Astrocyte of the spinal cord (primary cell): ENCODE results near the gene C15orf61.

Experiments used
- DNase-seq: peaks from one replicate; pipeline ENCODE4 v3.0.0; 2011; ENCODE audit warnings: low read depth, low spot score
- H3K4me3 ChIP-seq: 2 replicates; pipeline ENCODE4 v1.5.1; 2011; ENCODE audit warnings: low read depth, mild to moderate bottlenecking, low read length, moderate library complexity
- in situ Hi-C: cut with HindIII; loops from 2 replicates; pipeline ENCODE4 v1.10.0; 2017; ENCODE audit warnings: low sequenced_read_pairs
- TF ChIP-seq, protein P1 (sequence below): IDR thresholded peaks from 2 replicates; pipeline ENCODE4 v1.5.1; 2012; ENCODE audit warnings: low read depth, mild to moderate bottlenecking, low read length, inconsistent platforms

The C15orf61 gene

DNA sequence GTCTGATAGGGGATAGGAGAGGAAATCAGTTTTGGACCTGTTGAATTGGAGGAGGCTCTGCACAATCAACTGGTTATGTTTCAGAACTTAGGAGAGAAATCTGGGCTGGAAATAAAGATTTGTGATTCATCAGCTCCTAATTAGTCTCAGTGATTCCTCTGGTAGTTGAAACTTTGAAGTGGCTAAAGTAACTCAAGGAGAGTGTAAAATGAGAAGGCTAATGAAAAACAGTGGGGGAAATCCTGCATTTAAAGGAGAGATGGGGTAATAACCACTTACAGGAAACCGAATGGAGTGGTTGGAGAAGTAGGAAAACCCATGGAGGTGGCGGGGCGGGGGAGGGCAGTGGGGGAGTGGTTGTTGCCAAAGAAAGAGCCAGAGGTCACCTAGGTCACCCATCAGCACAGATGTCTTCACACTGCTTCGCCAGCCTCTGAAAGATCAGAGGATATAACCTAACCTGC lies 54.1 kb downstream of the C15orf61 start:
- DNase-seq, result peak; percentile 22
- in situ Hi-C loops, result no loop called here

GRCh38 chr15:67578020-67578600 lies 57.2 kb downstream of the C15orf61 start:
- TF ChIP-seq, protein P1, sequence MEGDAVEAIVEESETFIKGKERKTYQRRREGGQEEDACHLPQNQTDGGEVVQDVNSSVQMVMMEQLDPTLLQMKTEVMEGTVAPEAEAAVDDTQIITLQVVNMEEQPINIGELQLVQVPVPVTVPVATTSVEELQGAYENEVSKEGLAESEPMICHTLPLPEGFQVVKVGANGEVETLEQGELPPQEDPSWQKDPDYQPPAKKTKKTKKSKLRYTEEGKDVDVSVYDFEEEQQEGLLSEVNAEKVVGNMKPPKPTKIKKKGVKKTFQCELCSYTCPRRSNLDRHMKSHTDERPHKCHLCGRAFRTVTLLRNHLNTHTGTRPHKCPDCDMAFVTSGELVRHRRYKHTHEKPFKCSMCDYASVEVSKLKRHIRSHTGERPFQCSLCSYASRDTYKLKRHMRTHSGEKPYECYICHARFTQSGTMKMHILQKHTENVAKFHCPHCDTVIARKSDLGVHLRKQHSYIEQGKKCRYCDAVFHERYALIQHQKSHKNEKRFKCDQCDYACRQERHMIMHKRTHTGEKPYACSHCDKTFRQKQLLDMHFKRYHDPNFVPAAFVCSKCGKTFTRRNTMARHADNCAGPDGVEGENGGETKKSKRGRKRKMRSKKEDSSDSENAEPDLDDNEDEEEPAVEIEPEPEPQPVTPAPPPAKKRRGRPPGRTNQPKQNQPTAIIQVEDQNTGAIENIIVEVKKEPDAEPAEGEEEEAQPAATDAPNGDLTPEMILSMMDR, result no peak
- in situ Hi-C loops, result no loop called here
- no peak for DNase-seq
- H3K4me3 ChIP-seq, result no peak overlapping the region

More for the DNA sequence above, 54.1 kb downstream of the C15orf61 start:
- TF ChIP-seq, protein P1, result no peak
- no peak overlapping the region for H3K4me3 ChIP-seq

GRCh38 chr15:67579164-67579563 lies 58.2 kb downstream of the C15orf61 start:
- in situ Hi-C loops, result no loop called here
- no peak for DNase-seq
- no peak overlapping the region for H3K4me3 ChIP-seq
- TF ChIP-seq, protein P1, result no peak
